Mammary epithelial cell (primary cell): Measurements from ENCODE around the gene TNRC6A.

Experiments
- EZH2 ChIP-seq: IDR thresholded peaks from 2 replicates; pipeline ENCODE4 v1.6.1; 2012; ENCODE audit warnings: low read length, inconsistent platforms, borderline replicate concordance
- TF ChIP-seq, protein P1 (sequence below), 2 donors: IDR thresholded peaks in 1 of 2; conservative IDR thresholded peaks in 1 of 2; 2 replicates each; pipeline ENCODE4 v1.5.1; 2011 to 2012; ENCODE audit warnings: inconsistent platforms in 2 of 2, low read length in 2 of 2, mild to moderate bottlenecking in 2 of 2, control low read depth in 1 of 2, low read depth in 1 of 2; ENCODE audit not compliant: insufficient read depth in 1 of 2; ENCODE audit errors: extremely low read depth in 1 of 2

- TF ChIP-seq, protein P1, sequence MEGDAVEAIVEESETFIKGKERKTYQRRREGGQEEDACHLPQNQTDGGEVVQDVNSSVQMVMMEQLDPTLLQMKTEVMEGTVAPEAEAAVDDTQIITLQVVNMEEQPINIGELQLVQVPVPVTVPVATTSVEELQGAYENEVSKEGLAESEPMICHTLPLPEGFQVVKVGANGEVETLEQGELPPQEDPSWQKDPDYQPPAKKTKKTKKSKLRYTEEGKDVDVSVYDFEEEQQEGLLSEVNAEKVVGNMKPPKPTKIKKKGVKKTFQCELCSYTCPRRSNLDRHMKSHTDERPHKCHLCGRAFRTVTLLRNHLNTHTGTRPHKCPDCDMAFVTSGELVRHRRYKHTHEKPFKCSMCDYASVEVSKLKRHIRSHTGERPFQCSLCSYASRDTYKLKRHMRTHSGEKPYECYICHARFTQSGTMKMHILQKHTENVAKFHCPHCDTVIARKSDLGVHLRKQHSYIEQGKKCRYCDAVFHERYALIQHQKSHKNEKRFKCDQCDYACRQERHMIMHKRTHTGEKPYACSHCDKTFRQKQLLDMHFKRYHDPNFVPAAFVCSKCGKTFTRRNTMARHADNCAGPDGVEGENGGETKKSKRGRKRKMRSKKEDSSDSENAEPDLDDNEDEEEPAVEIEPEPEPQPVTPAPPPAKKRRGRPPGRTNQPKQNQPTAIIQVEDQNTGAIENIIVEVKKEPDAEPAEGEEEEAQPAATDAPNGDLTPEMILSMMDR (conservative IDR thresholded peaks at IDR 0.05 in 1 of 2, IDR thresholded peaks at IDR 0.05 in 1 of 2; ENCODE audit: extremely low read depth in 1 of 2, insufficient read depth in 1 of 2, low read depth in 1 of 2, low read length in 2 of 2) = no peak
- no peak for TF ChIP-seq EZH2
Measured at GRCh38 chr16:24853830-24854229, 124.4 kb downstream of the TNRC6A start.
